KMS-11 (cell line): ENCODE measurements around the gene MRPS22.
A peak's percentile ranks its signal among the peaks of the same experiment; 100 is the strongest.

Experiments
- H2AFZ ChIP-seq: fragments of 200-600 bp; sonication (generic); 2 replicates; pipeline ENCODE4 v1.6.1; 2016; ENCODE audit warnings: antibody characterized with exemption, mixed run types, low read depth
- H3K27ac ChIP-seq: fragments of 200-600 bp; sonication (generic); 2 replicates; pipeline ENCODE4 v1.6.1; 2016; ENCODE audit warnings: mild to moderate bottlenecking, mixed run types
- H3K27me3 ChIP-seq: fragments of 200-600 bp; sonication (generic); 2 replicates; pipeline ENCODE4 v1.6.1; 2017; ENCODE audit warnings: mild to moderate bottlenecking, low read depth, mixed run types, moderate library complexity; ENCODE audit not compliant: insufficient read depth
- H3K36me3 ChIP-seq: fragments of 200-600 bp; sonication (generic); 2 replicates; pipeline ENCODE4 v1.6.1; 2017; ENCODE audit warnings: mild to moderate bottlenecking, mixed run types; ENCODE audit not compliant: insufficient read depth
- H3K4me1 ChIP-seq: fragments of 200-600 bp; sonication (generic); 2 replicates; pipeline ENCODE4 v1.6.1; 2016; ENCODE audit warnings: mild to moderate bottlenecking, low read depth, mixed run types; ENCODE audit not compliant: poor library complexity, severe bottlenecking
- H3K4me2 ChIP-seq: fragments of 200-600 bp; sonication (generic); 2 replicates; pipeline ENCODE4 v1.7.0; 2016; ENCODE audit warnings: mild to moderate bottlenecking, mixed run types
- H3K4me3 ChIP-seq: fragments of 200-600 bp; sonication (generic); IDR thresholded peaks from 2 replicates; pipeline ENCODE4 v1.6.1; 2017; ENCODE audit warnings: low read depth, low read length, mixed read lengths; ENCODE audit not compliant: insufficient read depth
- H3K79me2 ChIP-seq: fragments of 200-600 bp; sonication (generic); 2 replicates; pipeline ENCODE4 v1.6.1; 2016; ENCODE audit warnings: low read depth, mixed run types; ENCODE audit not compliant: insufficient read depth
- H3K9ac ChIP-seq: fragments of 200-600 bp; sonication (generic); 2 replicates; pipeline ENCODE4 v1.6.1; 2016; ENCODE audit warnings: mild to moderate bottlenecking, mixed run types
- H4K20me1 ChIP-seq: fragments of 200-600 bp; sonication (generic); 2 replicates; pipeline ENCODE4 v1.6.1; 2016; ENCODE audit warnings: mild to moderate bottlenecking, mixed run types; ENCODE audit not compliant: insufficient read depth
- TF ChIP-seq, protein P1 (sequence below): fragments of 200-600 bp; sonication (generic); conservative IDR thresholded peaks from 2 replicates; pipeline ENCODE4 v1.6.1; 2017; ENCODE audit warnings: low read depth, mild to moderate bottlenecking, antibody characterized with exemption, low read length, moderate library complexity, mixed read lengths

MRPS22 gene

DNA sequence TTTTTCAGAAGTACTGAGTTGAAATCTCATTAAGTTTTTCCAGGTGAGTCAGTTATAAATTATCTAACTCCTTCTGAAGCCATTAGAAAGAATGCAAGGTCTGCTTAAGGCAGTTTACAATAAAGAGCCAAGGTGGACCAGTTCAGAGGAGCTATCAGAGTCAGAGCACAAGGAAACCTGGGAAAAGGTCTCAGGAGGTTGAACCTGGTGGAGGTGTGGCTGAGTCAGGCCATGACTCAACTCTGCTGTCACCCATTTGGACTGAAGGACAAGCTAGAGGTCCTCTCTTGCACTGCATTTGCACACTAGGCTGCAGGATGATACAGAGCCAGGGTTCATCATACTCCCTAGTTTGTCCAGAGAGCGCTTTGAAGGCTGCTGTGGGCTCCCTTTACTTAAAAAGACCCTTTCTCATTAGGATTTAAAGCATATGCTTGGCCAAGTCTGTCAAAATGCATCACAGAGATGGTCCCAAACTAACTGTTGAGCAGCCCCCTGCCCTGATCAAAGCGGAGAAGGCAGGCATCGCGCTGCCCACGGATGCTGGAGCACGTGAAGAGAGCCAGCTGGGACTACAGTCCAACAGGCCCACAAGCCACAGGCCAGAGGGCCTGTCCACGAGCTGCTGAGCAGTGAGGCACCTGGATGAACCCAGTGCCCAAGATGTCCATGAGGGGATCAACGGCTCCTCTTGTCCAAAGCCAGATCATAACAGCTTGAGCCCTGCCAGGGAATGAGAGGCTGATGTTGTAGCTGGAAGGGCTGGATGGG is 26.0 kb upstream of the MRPS22 start:
- Histone ChIP-seq H3K4me1 (no peaks in the 10 kb centered on the region), H2AFZ (no peak overlapping the region)

DNA sequence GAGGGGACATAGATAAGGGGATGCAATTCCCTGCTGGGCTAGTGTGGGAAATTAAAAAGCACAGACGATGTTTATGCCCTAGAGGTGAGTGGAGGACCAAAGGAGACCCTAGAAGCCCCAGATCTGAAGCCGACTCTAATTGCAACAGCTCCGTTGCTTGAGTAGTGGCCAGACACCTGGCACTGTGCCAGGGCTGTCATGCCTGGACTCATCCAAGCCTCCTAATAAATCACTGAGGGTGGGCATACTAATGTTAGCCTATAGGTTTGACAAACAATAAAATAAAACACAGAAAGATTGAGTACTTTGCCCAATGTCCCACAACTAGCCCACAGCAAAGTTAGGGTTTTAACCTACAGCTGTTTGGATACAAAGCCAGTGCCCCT is 25.4 kb upstream of the MRPS22 start:
- Histone ChIP-seq H2AFZ (no peak overlapping the region), H3K9ac (no peak overlapping the region), H3K79me2 (no peaks in the 10 kb centered on the region), H3K4me3 (no peak overlapping the region), H3K27ac (no peak overlapping the region), H3K36me3 (no peaks in the 10 kb centered on the region), H3K4me2 (no peak overlapping the region), H4K20me1 (no peaks in the 10 kb centered on the region), H3K27me3 (no peaks in the 10 kb centered on the region), H3K4me1 (no peaks in the 10 kb centered on the region)
- TF ChIP-seq, protein P1, sequence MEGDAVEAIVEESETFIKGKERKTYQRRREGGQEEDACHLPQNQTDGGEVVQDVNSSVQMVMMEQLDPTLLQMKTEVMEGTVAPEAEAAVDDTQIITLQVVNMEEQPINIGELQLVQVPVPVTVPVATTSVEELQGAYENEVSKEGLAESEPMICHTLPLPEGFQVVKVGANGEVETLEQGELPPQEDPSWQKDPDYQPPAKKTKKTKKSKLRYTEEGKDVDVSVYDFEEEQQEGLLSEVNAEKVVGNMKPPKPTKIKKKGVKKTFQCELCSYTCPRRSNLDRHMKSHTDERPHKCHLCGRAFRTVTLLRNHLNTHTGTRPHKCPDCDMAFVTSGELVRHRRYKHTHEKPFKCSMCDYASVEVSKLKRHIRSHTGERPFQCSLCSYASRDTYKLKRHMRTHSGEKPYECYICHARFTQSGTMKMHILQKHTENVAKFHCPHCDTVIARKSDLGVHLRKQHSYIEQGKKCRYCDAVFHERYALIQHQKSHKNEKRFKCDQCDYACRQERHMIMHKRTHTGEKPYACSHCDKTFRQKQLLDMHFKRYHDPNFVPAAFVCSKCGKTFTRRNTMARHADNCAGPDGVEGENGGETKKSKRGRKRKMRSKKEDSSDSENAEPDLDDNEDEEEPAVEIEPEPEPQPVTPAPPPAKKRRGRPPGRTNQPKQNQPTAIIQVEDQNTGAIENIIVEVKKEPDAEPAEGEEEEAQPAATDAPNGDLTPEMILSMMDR = no peak

More for the DNA sequence above, 26.0 kb upstream of the MRPS22 start:
- Histone ChIP-seq H3K9ac (no peak overlapping the region), H3K4me2 (no peak overlapping the region), H3K36me3 (no peaks in the 10 kb centered on the region), H4K20me1 (no peaks in the 10 kb centered on the region), H3K27ac (no peak overlapping the region), H3K79me2 (no peaks in the 10 kb centered on the region), H3K27me3 (no peaks in the 10 kb centered on the region), H3K4me3 (no peak overlapping the region)
- TF ChIP-seq, protein P1 = no peak

DNA sequence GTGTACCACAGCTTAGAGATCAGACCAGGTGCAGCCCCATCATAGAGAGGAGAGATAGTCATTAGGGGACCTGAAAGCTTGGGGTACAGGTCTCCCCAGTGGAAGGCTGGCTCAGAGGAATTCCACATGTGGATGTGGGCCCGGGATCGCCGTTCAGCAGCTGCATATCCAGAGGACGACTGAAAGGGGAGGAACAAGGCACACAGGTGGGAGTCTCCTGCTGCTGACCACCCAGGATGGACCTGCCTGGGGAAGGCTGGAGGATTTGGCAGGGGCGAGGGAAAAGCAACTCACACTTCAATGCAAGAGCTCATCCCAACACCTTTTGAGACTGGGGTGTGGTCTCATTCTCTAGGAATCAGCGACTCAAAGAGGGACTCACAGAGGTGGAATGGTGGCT is 25.0 kb upstream of the MRPS22 start:
- no peaks in the 10 kb centered on the region for H4K20me1 ChIP-seq
- no peak overlapping the region for H3K9ac ChIP-seq
- TF ChIP-seq, protein P1 = no peak
- H3K4me1 ChIP-seq = no peaks in the 10 kb centered on the region
- no peaks in the 10 kb centered on the region for H3K27me3 ChIP-seq
- H3K4me2 ChIP-seq = no peak overlapping the region
- H3K79me2 ChIP-seq = no peaks in the 10 kb centered on the region
- no peaks in the 10 kb centered on the region for H3K36me3 ChIP-seq
- H3K4me3 ChIP-seq = no peak overlapping the region
- H3K27ac ChIP-seq = no peak overlapping the region
- H2AFZ ChIP-seq = no peak overlapping the region

DNA sequence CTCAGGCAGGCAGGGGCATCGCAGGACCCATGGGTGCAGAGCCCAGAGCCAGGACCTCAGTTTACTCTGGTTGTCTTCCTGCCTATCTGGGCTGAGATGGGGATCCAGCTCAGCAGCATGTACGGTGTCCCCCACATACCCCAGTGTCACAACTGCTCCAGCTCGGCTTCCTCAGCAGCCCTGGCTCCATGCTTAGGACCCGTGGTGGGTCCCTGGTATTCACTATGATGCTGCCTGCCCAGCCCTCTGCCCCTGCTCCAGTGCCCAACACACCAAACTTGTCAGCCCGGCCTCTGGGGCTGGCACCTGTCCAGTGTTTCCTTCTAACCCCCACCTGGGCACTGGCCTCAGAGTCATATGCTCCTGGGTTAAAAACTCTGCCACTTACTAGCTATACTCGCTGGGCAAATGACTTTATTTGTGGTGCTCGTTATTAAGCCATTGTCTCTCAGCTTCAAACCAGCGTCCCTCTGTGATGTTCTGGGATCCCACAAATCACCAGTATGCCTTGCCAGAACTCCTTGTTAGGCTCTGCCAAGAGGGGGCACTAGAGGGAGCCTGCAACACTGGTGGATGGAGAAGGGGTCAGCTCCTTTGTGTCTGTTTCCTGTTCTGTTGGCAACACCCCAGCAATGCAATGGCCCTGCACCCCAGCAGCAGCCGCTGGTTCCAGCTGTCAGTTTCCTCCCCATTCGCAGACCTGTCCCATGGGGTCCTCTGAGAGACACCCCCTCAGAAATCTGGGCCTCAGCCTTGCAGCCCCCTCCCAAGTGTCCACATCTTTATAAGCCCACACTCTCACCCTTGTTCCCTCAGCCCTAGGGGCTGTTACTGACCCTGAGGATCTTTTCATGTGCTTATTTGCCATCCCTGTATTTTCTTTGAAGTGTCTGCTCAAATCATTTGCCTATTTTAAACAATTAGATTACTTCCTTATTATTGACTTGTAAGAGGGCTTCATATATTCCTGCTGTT is 24.1 kb upstream of the MRPS22 start:
- Histone ChIP-seq H3K27me3 (no peaks in the 10 kb centered on the region), H3K9ac (no peak overlapping the region), H3K4me2 (no peak overlapping the region), H3K4me3 (no peak overlapping the region), H2AFZ (no peak overlapping the region), H3K4me1 (no peaks in the 10 kb centered on the region), H3K79me2 (no peaks in the 10 kb centered on the region), H3K36me3 (no peaks in the 10 kb centered on the region), H4K20me1 (no peaks in the 10 kb centered on the region), H3K27ac (no peak overlapping the region)
- TF ChIP-seq, protein P1 = peak; percentile 37; the same call in 1 of the 2 replicates
